HL-60 (cell line): ENCODE data around the gene SFMBT1.
A peak's percentile ranks its signal among the peaks of the same experiment; 100 is the strongest.

Experiments used
- CTCF ChIP-seq: IDR thresholded peaks from one replicate; pipeline ENCODE4 v1.5.1; 2011; ENCODE audit warnings: low read length, control low read depth, inconsistent platforms; ENCODE audit not compliant: insufficient read depth
- GABPA ChIP-seq: IDR thresholded peaks from 2 replicates; pipeline ENCODE4 v1.6.1; 2012; ENCODE audit warnings: low read depth
- POLR2AphosphoS5 ChIP-seq: IDR thresholded peaks from 2 replicates; pipeline ENCODE4 v1.6.1; 2012; ENCODE audit warnings: low read depth
- REST ChIP-seq: IDR thresholded peaks from 2 replicates; pipeline ENCODE4 v1.6.1; 2012; ENCODE audit warnings: low read depth; ENCODE audit not compliant: insufficient replicate concordance

GRCh38 chr3:52891615-52892081 lies 154.2 kb downstream of the SFMBT1 start:
- TF ChIP-seq GABPA (no peak), CTCF (no peak), POLR2AphosphoS5 (peak; percentile 68; the same call in 1 of the 2 replicates), REST (peak; percentile 34)
